Inflammatory macrophage treated with lipopolysaccharide for 4 hours (primary cell): ENCODE results near the gene TSC2.
"Not testable (repeated sequence)": the region's sequence is repeated elsewhere in the genome, so short reads cannot be mapped to it uniquely, and the experiment has no call there.

Source experiments
- DNase-seq: peaks from one replicate; pipeline ENCODE4 v3.0.0-alpha.2; 2020

TSC2 gene

DNA sequence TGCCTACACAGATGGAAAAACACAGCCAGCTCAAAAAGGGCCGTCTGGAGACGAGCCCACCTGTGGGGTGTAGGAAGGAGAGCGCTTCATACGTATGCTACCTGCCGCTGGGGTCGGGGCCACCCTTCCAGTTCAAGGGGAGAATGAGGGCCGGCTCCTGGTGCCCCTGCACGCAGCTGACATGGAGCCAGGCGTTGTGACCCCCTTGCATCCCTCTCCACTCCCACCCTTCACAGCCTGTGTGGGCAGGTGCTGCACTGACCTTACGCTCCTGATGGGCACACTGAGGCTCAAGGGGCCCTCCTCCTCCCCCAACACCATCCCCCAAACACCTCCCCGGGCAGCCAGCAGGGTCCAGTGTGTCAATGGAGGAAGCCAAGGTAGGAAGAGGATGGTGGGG lies 77.8 kb downstream of the TSC2 start:
- DNase-seq: not testable (repeated sequence)

DNA sequence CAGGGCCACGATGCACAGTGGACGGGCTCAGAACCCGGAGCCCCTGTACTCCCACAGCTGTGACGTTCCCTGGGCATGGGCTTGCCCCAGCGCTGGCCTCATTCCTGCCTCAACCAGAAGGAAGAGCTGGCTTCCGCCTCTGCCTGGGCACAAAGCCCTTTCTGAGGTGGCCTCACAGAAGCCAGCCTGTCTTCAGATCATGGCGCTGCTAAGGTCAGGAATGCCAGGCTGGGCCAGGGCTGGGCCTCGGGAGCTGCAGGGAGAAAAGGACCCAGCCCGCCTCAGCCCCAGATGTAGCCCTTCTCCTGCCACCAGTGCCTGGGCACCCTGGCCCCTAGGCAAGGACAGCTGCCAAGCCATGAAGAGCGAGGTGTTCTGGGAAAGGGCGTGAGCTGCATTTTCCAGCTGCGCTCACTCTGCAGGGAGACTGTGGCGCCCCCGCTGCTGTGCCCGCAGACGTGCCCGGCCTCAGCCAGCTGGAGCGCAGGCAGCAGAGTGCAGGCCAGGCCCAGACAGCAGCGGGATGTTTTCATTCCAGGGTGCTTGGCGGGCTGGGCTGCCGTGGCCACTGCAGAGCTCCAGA lies 78.5 kb downstream of the TSC2 start:
- not testable (repeated sequence) for DNase-seq

DNA sequence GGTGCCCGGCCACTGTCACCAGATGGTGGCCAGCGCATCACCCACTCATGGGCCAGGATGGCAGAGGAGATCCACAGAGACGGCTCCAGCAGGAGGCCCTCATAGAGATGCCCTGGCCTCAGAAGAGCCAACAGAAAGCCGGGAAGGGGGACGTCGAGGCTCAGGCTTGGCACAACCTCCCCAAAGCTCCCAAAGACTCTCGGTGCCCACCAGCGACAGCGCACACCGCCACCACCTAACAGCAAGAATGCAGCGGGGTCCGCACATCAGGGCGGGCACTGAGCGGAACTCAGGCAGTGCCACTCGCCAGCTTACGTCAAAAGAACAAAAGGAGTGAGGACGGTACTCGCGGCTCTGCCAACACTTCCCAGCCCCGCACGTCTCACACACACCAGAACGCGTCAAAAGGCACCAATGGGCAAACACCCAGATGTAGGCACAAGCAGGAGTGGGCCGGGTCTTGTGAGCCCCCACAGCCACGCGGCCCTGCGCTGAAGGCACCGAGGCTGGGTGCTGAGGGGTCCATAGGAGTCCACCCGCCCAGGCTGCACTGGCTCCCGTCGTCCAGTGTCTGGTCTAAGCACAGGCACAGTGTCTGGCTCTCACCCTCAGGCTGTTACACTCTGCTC lies 79.3 kb downstream of the TSC2 start:
- not testable (repeated sequence) for DNase-seq

DNA sequence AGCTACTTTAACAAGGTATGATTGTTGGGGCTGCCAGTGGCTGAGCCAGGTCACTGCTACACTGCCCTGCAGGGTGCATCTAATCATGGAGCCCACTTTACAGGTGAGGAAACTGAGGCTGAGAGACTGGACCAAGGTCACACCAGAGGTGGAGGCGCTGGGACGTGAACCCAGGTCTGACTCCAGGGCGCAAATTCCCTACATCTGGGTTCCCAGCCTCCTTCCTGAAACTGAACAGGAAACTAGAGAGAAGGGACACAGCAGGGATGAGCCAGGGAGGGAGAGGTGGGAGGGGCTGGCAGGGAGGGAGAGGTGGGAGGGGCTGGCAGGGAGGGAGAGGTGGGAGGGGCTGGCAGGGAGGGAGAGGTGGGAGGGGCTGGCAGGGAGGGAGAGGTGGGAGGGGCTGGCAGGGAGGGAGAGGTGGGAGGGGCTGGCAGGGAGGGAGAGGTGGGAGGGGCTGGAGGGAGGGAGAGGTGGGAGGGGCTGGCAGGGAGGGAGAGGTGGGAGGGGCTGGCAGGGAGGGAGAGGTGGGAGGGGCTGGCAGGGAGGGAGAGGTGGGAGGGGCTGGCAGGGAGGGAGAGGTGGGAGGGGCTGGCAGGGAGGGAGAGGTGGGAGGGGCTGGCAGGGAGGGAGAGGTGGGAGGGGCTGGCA lies 80.0 kb downstream of the TSC2 start:
- not testable (repeated sequence) for DNase-seq

DNA sequence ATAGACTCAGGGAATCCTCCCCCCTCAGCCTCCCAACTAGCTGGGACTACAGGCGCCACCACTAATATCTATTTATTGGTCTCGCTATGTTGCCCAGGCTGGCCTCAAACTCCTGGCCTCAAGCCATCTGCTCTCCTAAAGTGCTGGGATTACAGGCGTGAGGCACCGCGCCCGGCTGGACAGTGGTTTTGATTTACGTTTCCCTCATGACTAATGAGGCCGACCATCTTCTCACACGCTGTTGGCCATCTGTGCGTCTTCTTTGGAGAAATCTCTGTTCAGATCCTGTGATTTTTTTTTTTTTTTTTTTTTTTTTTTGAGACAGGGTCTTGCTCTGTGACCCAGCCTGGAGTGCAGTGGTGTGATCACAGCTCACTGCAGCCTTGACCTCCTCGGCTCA lies 81.5 kb downstream of the TSC2 start:
- not testable (repeated sequence) for DNase-seq

DNA sequence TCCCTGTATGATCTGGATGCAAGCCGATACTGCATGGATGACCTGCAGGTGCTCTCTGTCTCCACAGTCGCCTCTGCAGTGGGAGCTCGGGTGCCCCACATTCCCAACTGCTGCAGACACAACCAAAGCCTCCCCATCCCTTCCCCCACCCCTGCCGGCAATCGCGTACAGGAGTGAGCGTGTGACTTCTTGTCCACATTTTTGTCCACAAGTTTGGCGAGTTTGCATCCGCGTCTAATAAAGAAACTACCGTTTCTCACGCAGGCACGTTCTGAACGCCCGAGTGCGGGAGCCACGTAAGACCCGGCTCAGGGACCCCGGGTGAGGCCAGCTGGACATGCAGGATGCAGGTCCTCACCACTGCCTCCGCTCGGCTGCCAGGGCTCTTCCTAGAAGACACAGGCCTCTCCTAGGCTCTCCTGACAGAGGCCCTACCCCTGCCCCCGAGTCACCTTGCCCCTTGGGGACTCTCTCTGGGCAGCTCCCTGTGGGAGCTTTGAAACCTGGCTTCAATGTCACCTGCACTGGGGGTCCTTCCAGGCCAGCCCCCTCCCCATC lies 82.2 kb downstream of the TSC2 start:
- not testable (repeated sequence) for DNase-seq

DNA sequence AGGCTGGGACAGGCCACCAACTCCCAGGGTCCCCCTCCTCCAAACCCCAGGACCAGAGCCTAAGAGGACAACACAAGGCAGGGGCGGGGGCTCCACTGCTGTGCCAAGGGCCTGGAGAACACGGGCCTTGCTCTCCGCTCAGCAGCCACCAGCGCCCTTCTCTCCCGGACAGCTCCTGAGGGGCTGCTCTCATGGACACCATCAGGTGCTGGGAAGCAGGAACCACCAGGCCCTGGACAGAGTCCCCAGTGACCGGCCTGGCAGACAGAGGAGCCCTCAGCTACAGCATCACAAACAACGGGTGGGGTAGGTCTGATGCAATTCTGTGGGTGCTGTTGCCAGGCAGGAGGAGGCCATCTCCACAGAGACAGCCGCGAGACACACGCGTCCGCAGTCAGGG lies 86.0 kb downstream of the TSC2 start:
- not testable (repeated sequence) for DNase-seq

DNA sequence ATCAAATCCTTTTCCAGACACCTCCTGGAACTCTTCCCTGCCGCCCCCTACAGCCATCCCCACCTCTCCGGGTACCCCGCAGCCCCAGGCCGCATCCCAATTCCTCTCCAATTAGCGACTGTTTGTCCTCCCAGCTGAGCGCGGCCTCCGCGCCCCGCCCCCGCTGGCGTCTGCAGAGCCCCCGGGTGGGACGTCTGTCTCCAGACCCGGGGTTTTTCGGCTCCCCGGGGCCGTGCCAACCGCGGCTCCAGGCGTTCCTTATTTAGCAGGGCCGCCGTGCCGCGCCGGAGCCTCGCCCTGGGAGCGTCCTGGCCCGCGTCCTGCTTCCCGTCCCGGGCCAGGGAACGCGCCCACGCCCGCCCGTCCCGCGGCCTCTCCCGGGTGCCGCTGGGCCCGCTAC lies 87.3 kb downstream of the TSC2 start:
- DNase-seq: not testable (repeated sequence)

DNA sequence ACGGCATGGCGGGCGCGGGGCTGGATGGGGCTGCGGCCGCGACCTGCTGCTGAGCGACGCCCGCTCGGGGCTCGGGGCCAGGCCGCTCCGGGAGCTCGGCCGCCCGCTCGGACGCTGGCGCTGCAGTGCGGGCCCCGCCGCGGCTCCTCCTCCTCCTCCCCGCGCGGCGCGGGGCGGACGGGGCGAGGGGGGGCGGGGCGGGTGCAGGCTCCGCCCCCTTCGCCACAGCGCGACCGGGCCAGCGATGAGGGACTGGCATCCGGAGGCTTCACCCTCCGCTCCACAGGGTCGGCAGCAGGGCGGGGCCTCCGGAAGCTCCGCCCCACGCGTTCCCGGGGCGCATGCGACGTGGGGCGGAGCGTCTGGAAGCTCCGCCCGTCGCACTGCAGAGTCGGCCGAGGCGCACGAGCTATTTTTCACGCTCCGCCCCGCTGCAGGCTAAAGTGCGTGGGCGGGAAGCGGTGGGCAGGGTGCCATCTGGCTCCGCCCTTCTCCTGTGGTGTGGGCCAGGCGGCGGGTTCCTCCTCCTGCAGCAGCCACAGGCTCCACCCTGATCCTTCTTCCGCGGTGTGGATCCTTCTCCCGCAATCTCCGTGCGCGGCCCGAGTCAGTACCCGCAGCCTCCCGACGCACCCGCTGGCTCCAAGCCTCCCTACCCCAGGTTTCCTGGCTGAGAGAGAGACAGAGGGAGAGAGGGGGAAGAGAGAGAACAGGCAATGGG lies 88.1 kb downstream of the TSC2 start, which contains the start of gene PKD1:
PKD1 (minus strand) TSS at position 129 of the 721 bp plus-strand sequence. CDS start 209 bp downstream, outside the sequence.
- DNase-seq: peak; percentile 92
